Fibroblast of upper back skin (primary cell): Measurements from ENCODE around the gene ZNF316.

Experiments used
- DNase-seq: peaks from one replicate; pipeline ENCODE4 v3.0.0-alpha.2; 2013

Gene ZNF316

DNA sequence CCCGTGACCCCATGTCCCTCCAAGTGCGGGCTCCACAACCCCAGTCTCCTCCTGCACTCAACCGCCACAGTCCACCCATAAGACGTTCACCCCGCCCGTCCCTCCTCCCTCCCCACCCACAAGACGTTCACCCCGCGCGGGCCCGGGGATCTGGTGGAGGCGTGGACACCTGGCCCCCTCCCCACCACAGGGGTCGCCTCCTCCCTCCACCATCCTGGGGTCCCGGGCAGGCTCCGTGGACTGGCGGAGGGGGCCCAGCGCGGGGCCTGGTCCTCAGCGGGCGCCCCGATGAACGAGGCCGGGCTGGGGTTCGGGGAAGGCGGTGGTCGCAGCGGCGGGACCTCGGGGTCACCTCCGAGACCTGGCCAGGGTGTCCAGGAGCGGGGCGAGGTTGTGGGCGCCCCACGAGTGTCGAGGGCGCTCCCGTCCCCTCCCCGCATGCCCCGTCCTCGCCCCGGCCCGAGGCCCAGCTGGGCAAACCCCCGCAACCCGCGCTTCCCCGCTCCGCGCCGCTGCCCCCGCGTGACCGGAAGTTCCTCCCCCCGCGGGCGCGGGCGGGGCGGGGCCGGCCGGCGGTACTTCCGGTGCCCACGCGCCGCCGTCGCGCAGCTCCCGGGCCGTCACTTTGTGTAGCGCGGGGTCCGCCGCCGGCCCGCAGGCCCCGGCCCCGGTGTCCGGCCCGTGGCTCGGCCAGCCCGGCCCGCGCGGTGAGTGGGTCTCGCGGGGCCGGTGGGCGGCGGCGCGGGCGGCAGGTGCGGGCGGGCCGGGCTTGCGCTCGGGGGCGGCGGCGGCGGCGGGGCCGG, at the start of gene ZNF316:
TSS of gene ZNF316 (plus strand) at position 578 of the 803 bp plus-strand sequence. CDS start 5,092 bp downstream, outside the sequence.
- peak; percentile 38 for DNase-seq

DNA sequence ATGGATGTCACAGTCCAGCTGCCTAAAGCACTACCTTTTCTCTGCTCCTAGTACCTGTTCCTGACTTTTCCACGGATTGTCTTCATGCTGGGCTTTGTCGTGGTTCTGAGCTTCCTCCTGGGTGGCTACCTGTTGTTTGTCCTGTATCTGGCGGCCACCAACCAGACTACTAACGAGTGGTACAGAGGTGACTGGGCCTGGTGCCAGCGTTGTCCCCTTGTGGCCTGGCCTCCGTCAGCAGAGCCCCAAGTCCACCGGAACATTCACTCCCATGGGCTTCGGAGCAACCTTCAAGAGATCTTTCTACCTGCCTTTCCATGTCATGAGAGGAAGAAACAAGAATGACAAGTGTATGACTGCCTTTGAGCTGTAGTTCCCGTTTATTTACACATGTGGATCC, 48.6 kb upstream of the ZNF316 start:
- no peak for DNase-seq

DNA sequence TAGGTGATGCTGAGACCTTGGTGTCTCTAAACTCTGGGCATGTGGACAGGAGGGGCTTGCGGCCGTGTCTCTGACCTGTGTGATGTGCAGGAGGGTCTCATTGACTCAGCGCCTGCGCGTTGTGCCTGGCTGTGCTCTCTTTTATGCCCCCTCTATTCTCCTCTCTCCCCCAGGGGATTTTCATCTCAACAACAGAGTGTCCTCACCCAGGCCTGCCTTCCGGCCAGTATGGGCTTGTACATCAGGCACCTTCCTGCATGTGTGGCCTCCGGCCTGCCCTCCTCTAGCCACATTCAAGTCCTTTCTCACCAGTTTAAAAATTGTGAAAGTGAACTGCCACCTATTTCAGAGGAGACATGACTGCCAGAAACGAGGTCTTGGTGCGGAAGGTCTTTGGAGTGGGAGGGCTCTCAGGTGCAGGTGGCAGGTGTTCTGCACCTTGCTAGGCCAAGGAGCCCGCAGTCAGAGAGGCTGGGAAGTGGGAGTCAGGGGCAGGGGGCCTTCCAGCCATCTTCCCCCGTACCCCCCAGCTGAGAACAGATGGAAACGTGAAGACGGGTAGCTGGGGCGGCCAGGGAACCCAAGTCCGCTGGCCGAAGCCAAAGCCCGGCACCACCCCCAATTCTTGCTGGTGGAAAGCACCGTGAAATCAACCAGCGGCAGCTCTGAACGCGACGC, 47.8 kb upstream of the ZNF316 start:
- DNase-seq: no peak

DNA sequence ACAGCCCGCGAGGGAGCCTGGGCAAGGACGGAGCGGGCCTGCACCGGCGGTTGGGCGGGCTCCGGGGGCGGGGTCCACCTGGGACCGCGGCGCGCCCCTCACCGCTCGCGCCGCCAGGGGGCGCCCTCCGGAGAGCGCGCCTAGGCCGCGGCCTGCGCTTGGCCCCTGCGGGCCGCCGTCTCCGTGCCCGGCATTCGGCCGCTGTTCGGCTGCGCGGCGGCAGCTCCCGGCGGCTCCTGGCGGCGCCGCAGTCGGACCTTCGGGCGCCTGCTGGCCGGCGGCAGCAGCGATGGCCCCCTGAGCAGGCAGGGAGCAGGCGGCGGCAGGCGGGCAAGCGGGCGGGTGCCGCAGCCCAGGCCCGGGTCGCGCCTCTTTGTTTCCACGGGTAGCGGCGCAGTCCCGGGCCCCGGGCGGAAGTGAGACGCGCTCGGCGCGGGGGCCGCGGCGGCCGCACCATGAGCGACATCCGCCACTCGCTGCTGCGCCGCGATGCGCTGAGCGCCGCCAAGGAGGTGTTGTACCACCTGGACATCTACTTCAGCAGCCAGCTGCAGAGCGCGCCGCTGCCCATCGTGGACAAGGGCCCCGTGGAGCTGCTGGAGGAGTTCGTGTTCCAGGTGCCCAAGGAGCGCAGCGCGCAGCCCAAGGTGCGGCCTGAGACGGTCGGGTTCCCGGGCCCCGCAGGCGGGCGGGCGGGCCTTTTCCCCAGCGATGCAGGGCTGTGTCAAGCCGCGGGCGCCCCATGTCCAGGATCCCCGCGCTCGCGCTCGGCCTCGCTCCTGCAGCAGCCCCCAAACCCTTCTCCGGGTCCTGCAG, 47.1 kb upstream of the ZNF316 start, which contains the start of gene INTS15:
TSS of gene INTS15 (plus strand) at position 193 of the 816 bp plus-strand sequence. CDS start at position 456, 263 bp downstream.
- DNase-seq: peak; percentile 67

DNA sequence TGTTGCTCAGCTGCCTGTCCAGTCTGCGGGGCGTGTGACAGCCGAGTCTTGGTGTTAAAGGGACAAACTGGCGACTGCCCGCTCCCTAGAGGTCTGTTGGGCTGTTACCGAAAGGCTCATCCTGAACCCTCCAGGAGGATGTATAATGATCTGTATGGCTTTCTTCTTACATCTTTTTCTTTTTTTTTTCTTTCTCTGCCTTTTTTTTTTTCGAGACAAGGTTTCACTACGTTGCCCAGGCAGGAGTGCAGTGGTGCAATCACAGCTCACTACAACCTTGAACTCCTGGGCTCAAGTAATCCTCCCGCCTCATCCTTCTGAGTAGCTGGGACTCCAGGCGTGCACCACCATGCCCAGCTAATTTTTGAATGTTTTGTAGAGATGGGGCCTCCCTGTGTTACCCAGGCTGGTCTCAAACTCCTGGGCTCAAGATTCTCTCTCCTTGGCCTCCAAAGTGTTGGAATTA, 46.4 kb upstream of the ZNF316 start:
- DNase-seq: no peak

DNA sequence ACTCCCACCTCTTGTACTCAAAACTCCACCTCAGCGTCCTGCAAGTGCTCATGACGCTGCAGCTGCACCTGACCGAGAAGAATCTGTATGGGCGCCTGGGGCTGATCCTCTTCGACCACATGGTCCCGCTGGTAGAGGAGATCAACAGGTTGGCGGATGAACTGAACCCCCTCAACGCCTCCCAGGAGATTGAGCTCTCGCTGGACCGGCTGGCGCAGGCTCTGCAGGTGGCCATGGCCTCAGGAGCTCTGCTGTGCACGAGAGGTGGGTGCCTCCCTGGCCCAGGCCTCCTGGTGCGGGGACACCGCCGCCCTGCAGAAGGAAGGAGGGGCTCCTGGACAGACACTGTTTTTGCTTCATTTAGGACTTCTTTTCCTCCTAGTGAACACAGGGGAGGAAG, 37.0 kb upstream of the ZNF316 start:
- no peak for DNase-seq

DNA sequence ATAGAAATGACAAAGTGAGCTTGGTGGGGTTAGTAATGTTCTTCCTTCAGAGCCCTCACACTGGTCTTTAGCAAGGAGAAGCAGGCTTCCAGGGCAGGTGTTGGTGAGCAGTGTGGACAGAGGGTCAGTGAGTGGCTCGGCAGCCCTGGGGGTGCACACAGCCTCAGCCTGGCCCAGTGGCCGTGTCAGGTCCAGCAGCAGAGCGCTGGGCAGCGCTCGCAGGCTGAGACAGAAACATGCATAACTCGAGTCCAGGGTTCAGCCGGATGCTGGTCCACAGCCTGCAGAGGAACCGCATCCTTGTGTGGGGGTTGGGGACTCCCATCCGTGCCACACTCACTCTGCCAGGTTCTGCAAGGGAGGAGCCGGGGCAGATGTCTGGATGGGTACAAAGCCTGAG, 32.7 kb upstream of the ZNF316 start:
- no peak for DNase-seq

DNA sequence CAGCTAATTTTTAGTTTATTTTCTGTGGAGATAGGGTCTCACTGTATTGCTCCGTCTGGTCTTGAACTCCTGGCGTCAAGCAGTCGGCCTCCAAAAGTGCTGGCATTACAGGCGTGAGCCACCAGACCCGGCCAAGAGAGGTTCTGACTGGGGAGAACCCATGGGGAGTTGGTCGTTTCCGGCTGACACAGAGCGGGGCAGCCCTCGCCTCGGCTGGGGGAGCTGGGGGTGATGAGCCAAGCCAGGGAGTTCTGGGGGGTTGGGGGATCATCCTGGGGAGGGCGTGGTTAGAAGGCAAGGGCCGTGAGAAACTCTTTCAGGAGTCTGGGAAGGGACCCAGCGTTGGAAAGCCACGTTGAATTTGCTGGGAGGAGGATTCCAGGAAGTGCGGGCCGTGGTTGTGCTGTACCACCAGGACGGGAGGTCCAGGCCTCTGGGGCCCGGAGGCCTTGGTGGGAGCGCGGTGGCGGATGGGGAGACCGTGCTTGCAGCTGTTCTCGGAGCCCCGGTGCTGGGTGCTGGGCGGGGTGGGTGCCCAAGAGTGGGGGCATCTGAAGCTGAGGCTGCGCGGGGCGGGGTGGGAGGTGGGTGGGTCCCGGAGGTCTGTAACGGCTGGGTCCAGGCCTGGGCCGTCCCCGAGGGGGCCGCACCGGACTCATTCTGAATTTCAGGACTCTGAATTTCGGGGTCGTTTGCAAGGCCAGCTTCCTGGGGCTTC, 30.1 kb upstream of the ZNF316 start:
- DNase-seq: no peak

DNA sequence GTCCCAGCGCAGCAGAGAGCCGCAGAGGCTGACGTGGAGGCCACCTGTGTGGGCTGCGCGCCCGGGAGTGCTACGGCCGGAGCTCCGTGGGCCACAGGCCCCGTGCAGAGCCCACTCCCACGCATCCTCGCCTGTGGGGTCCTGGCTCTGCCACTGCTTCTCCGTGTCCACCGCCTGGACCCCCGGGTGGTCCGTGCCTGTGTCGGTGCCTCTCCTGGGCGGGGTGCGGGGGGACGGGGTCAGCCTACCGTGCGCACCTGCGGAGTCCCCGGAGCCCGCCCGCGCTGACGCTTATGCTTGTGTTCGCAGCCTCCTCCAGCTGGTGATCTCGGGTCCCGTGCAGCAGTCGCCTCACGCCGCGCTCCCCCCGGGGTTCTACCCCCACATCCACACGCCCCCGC, 29.5 kb upstream of the ZNF316 start:
- no peak for DNase-seq

DNA sequence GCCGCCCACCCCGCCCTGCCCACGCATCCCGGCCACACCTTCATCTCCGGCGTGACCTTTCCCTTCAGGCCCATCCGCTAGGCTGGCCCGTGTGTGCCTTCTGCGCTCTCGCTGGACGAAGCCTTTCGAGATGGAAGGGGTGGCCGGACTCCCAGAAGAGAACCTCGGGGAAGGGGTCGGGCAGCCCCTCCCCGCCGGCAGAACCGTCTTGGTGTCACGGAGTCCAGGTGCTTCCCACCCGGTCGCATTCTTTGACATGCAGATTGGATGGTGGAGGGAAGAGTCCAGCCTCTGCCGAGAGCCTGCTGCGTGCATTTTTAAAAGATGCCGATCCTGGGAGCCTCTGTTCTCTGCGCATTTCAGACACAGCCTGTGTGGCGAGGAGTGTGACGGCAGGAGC, 29.0 kb upstream of the ZNF316 start:
- no peak for DNase-seq

DNA sequence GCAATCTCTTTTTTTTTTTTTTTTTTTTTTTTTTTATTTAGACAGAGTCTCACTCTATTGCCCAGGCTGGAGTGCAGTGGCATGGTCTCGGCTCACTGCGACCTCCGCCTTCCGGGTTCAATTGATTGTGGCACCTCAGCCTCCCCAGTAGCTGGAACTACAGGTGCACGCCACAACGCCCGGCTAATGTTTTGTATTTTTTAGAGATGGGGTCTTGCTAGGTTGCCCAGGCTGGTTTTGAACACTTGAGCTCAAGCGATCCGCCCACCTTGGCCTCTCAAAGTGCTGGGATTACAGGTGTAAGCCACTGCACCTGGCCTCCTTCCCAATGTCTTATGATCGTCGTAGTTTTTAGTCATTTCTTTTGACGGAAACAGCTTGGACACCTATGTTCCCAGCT, 28.3 kb upstream of the ZNF316 start:
- DNase-seq: no peak

DNA sequence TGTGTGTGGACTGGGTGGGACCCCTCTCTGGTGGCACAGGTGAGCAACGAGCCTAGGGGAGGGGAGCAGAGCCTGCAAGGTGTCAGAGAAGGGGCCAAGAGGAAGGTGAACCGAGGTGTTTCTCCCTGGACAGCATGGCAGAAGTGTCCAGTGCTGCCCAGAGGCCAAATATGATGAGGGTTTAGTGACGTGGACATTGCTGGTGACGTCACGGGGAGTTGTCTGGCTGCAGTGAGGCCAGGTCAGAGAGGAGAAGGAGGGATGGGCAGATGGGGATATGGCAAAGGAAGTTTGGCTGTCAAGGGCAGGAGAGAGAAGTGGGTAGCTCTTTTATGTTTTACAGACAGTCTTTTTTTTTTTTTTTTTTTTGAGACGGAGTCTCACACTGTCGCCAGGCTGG, 24.3 kb upstream of the ZNF316 start:
- no peak for DNase-seq

DNA sequence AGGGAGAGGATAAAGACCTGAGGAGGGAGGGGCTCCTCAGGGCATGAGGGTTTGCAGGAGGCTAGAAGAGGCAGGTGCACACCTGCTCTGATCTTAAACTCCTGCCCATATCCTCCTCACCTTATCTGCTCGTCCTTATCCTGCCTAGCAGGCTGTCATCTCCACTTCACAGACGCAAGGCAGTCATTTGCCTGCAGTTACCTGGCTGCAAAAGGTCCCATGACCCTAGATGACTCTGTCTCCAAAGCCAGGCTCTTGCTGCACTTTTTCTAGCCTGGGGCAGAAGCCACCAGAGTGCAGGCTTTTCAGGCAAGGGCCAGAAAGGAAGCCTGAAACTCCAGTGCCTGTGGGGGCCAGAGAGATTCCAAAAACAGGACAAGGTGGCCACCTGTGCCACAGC, 23.4 kb upstream of the ZNF316 start:
- DNase-seq: no peak

DNA sequence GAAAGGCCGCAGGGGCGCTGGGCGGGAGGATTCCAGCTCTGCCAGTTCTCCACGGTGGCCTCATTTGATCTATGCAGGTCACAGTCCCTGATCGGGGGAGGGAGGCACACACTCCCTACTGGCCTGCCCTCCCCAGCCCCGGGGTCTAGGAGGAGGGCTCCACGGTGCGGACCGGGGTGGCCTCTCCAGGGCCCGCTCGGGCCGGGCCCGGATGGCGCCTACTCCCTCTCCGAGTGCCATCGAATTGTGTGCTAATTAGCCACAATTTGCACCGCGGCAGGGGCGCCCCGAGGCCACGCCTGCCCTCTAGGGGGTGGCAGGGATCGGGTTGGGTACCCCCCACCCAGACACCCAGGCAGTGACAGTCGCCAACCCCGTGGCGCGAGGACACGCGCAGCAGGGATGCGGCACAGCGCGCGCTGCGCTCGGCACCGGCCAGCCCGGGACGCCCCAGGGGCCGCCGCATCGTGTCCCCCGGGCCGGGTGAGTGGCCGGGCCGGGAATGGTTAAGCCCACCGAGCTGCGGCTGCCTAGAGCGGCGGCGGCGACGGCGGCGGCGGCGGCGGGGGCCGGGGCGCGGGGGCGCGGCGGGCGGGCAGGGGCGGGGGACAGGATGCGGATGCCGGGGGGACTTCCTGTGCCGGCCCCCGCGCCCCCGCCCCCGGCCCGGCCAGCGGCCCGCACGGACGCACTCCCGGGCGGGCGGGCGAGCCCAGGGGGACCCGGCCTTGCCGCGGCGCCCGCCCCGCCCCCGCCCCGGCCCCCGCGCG, 22.0 kb upstream of the ZNF316 start, which contains the start of gene ZNF853:
TSS of gene ZNF853 (plus strand) at position 658 of the 770 bp plus-strand sequence. CDS start 565 bp downstream, outside the sequence.
- no peak for DNase-seq

DNA sequence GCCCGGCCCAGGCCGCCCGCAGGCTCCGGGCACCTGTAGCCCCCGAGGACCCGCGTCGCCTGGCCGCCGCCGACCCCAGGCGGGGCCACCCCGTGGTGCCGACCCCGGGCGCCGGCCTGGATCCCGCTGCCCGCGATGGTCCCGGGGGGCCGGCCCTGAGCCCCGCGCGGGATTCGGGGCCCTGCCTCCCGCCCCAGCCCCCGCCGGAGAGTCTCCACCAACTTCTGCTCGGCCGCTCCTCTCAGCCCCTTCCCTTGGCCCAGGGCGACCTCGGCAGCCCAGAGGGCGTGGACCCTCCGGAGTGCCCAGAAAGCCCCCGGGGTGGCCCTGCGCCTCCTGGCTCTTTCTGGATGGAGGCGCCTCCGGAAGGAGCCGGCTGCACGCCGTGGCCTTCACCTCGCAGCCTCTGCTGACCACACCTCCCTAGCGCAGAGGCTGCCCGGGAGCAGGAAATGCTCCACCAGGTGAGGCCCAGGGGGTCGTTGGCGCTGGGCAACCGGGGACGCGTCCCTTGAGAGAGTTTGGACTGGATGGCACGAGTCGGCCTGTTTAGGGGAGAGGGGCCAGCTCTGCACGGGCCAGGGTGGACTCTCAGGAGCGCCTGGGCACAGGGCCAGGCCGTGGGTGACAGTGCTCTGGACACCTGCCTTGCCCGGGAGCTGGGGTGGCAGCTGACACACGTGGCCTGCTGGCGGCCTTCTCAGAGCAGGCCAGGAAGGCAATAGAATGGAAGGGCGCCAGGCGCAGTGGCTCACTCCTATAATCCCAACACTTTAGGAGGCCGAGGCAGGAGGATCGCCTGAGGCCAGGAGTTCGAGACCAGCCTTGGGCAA, 21.2 kb upstream of the ZNF316 start:
- no peak for DNase-seq

DNA sequence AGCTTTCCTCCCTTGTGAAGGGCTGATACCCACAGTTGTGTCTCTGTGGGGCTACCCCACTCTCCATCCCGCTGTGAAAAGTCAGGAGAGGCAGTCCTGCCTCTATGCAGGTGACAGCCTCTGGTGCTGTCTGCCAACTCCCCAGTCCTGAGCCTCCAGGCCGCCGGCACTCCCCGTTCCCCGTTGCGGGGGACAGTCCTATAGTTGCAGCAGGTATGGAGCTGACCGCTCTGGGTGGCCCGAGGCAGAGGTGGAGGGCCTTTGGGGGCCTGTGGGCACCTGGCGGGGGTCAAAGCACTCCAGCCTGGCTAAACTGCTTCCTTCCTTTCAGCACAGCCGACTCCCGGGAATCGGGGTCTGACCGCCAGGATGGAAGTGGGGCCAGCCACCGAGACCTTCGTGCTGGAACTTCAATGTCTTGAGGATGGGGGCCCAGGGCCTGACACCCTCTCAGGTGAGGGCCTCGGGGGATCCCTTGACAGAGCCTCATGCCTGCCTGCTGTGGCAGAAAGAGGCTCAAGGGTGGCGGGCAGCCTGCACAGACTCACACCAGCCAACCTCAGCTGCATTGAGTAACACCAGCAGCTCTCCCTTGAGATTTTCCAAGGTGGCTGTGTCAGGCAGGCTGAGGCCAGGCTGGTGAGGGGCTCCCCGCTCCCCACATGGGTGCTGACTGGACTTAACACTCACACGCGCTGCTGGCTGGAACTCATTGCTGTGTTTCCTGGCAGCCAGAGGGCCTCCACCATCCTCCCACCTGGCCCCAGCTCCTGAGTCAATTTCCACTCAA, 20.1 kb upstream of the ZNF316 start:
- no peak for DNase-seq

DNA sequence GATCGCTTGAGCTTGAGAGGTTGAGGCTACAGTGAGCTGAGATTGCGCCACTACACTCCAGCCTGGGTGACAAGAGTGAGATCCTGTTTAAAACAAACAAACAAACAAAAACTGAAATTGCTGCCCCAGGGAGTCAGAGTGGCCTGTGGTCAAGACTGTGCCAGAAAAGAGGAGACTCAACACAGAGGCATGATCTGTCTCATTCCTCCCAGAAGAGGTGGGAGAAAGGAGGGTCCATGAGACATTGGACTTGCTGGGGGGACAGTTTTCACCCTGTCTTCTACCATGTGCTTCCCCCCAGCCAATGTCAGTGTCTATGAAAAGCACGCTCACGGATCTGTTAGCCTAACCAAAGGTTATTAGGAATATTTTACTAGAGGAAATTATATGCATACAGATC, 18.5 kb upstream of the ZNF316 start:
- no peak for DNase-seq

DNA sequence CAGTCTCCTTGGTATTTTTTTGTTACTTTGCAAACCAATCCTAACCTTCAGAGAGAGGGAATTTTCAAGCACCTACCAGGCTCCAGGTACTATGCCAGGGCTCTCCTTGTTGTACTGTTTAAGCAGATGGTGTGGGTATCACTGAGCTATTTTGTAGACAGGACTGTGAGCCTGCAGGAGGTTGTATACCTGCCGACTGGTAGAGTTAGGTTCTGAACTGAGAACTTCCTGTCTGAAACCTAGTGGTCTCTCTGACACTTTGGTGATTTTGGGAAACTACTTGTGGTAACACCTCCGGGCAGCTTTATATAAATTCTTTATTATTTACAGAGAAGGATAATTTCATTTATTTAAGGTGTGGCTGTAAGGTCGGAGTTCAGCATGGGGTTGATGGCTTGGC, 17.2 kb upstream of the ZNF316 start:
- no peak for DNase-seq

DNA sequence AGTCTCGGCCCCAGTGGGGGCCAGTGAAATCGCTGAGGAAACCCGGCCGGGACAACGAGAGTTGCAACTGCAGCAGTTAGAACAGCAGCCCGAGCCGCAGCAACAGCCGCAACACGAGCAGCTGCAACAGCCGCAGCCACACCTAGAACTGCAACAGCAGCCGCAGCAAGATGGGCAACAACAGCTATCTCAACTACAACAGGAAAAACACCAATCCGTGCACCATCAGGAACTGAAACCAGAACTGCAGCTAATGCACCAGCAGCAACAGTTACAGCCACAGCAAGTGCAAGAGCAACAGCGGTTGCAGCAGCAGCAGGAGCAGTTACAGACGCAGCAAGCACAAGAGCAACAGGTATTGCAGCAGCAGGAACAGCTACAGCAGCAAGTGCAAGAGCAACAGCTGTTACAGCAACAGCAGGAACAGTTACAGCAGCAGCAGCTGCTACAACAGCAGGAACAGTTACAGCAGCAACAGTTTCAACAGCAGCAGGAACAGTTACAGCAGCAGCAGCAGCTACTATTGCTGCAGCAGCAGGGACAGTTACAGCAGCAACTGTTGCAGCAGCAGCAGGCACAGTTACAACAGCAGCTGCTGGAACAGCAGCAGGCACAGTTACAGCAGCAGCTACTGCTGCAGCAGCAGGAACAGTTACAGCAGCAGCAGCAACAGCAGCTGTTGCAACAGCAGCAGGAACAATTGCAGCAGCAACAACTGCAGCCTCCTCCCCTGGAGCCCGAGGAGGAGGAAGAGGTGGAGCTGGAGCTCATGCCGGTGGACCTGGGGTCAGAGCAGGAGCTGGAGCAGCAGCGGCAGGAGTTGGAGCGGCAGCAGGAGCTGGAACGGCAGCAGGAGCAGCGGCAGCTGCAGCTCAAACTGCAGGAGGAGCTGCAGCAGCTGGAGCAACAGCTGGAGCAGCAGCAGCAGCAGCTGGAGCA, 15.7 kb upstream of the ZNF316 start:
- DNase-seq: no peak
